Kidney (tissue), 14 donors: ENCODE data around the gene ADAM8. TPM values are rescaled to one million over a fixed set of nuclear protein-coding genes. Genes with fewer than 3 reads are reported as not detected.
A peak's percentile ranks its signal among the peaks of the same experiment; 100 is the strongest.

ENCODE experiments used
- DNase-seq, 5 donors: peaks; one replicate each; pipeline ENCODE4 v3.0.0-alpha.2; 2013 to 2020
- FAIRE-seq: peaks from 2 replicates; lab custom pipeline; 2012; peaks lifted over from hg19 to GRCh38; lab: Jason Lieb, UNC
- H3K27ac ChIP-seq, 2 donors: one replicate each; pipeline ENCODE4 v1.7.0; 2013; ENCODE audit warnings: low read depth in 2 of 2, low read length in 2 of 2, inconsistent platforms in 1 of 2
- H3K27me3 ChIP-seq: one replicate; pipeline ENCODE4 v1.7.1; 2013; ENCODE audit warnings: low read length, inconsistent platforms; ENCODE audit not compliant: control insufficient read depth, insufficient read depth
- H3K36me3 ChIP-seq, 3 donors: one replicate each; pipeline versions ENCODE4 v1.7.0 to v1.7.1; 2013; ENCODE audit warnings: low read length in 3 of 3, control low read depth in 1 of 3, inconsistent platforms in 1 of 3; ENCODE audit not compliant: insufficient read depth in 3 of 3, control insufficient read depth in 2 of 3
- H3K4me1 ChIP-seq, 3 donors: one replicate each; pipeline versions ENCODE4 v1.7.0 to v1.7.1; 2013; ENCODE audit warnings: low read length in 3 of 3, inconsistent platforms in 1 of 3, low read depth in 1 of 3; ENCODE audit not compliant: control insufficient read depth in 2 of 3, insufficient read depth in 2 of 3
- H3K4me3 ChIP-seq, 3 donors: one replicate each; pipeline versions ENCODE4 v1.7.0 to v1.8.1; 2013; ENCODE audit warnings: low read length in 3 of 3, control low read depth in 1 of 3, inconsistent platforms in 1 of 3
- H3K9ac ChIP-seq, 3 donors: one replicate each; pipeline versions ENCODE4 v1.7.0 to v1.7.1; 2013; ENCODE audit warnings: low read length in 3 of 3, control low read depth in 1 of 3, inconsistent platforms in 1 of 3
- H3K9me3 ChIP-seq, 3 donors: one replicate each; pipeline versions ENCODE4 v1.7.0 to v1.7.1; 2013; ENCODE audit warnings: low read length in 3 of 3, control low read depth in 1 of 3, inconsistent platforms in 1 of 3; ENCODE audit not compliant: control insufficient read depth in 2 of 3, insufficient read depth in 1 of 3
- intact Hi-C: fragments of 100-400 bp; cut with DNase I; formaldehyde crosslinking; loops from one replicate; pipeline ENCODE4 v1.11.1; 2022
- polyA plus RNA-seq: library from polyadenylated mRNA; stranded (reverse); fragments of 350-450 nt; fragmentation: Illumina TruSeq; extraction: RNeasy Lipid Tissue Mini Kit (QIAGEN cat#74804); gene quantifications from one replicate; pipeline ENCODE4 v1.2.3, GENCODE V29; 2014; ENCODE audit warnings: low read depth, low replicate concordance; ENCODE audit not compliant: insufficient read depth
- total RNA-seq: library from RNA; stranded (reverse); fragmentation: NEBNext Ultra II Directional; extraction: Animal tissue kit (Norgen Biotek cat#: 25700); gene quantifications from one replicate; pipeline ENCODE4 v1.2.1, GENCODE V29; 2021
- TF ChIP-seq, protein P1 (sequence below): IDR thresholded peaks from 3 replicates; pipeline ENCODE4 v1.5.1; 2012; ENCODE audit warnings: mild to moderate bottlenecking, moderate library complexity, borderline replicate concordance; ENCODE audit not compliant: insufficient read depth; ENCODE audit errors: extremely low read depth
- donor health status: control.
- donor health status: control.
- donor health status: control.
- donor health status: control.
- donor health status: control.
- donor health status: DM: yes; HTN: yes; CAD: no.
- donor health status: Normal renal cell carcinoma (clear cell type).

Gene ADAM8
- total and polyA plus RNA-seq, 2 donors from 2014 or later, result 3.4 to 16.6 TPM

DNA sequence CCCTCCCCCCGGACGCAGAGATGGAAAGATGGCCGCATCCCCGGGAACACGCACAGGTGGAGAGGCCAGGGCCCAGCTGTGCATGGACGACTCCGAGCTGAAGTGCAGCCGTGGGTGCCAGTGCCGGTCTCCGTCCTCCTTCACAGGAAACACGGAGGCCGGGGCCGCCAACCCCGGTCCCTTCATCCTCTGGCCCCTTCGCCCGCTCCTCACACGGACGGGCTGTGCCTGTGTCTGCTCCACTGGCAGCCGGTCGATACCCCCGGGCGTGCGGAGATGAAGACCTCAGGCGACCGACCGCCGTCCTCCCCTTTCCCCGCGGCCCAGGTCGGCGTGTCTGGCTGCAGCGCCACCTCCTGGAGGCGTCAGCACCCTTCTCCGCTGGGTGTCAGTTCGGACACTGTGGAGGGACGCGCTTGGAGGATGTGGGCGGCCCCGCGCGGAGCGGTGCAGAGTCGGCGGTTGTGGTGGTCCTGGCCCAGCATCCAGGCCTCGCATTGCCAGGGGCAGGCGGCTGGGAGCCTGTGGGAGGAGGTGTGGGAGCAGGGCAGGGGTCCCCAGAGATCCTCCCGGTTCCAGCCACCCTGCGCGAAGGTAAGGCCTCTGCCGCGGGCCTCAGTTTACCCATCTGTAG is 41.9 kb upstream of the ADAM8 start:
- H3K27me3 ChIP-seq, result peaks cover 6% of the 10 kb centered on the region
- peaks cover 0 to 2% (median 0%) of the 10 kb centered on the region in 3 donors for H3K4me1 ChIP-seq
- no peak overlapping the region for H3K9ac ChIP-seq
- intact Hi-C loops, result no loop called here
- H3K9me3 ChIP-seq, result no peaks in the 10 kb centered on the region
- no peaks in the 10 kb centered on the region for H3K36me3 ChIP-seq
- H3K4me3 ChIP-seq, result no peak overlapping the region
- DNase-seq, result peak; percentile 73 to 87 (median 81)
- no peak for FAIRE-seq
- no peak overlapping the region for H3K27ac ChIP-seq
- TF ChIP-seq, protein P1, sequence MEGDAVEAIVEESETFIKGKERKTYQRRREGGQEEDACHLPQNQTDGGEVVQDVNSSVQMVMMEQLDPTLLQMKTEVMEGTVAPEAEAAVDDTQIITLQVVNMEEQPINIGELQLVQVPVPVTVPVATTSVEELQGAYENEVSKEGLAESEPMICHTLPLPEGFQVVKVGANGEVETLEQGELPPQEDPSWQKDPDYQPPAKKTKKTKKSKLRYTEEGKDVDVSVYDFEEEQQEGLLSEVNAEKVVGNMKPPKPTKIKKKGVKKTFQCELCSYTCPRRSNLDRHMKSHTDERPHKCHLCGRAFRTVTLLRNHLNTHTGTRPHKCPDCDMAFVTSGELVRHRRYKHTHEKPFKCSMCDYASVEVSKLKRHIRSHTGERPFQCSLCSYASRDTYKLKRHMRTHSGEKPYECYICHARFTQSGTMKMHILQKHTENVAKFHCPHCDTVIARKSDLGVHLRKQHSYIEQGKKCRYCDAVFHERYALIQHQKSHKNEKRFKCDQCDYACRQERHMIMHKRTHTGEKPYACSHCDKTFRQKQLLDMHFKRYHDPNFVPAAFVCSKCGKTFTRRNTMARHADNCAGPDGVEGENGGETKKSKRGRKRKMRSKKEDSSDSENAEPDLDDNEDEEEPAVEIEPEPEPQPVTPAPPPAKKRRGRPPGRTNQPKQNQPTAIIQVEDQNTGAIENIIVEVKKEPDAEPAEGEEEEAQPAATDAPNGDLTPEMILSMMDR, result peak; percentile 67

DNA sequence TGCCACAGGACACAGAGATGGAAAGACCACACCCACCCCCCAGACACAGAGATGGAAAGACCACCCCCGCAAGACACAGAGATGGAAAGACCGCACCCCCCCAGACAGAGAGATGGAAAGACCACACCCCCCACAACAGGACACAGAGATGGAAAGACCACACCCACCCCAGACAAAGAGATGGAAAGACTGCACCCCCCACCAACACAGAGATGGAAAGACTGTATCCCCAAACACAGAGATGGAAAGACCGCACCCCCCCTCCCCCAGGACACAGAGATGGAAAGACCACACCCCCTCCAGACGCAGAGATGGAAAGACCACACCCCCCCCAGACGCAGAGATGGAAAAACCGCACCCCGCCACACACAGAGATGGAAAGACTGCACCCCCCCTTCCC is 40.1 kb upstream of the ADAM8 start:
- Histone ChIP-seq H3K4me1 (peaks cover 0 to 2% (median 0%) of the 10 kb centered on the region in 3 donors), H3K36me3 (peaks cover 0 to 4% (median 2%) of the 10 kb centered on the region in 3 donors), H3K27me3 (peaks cover 6% of the 10 kb centered on the region), H3K4me3 (no peak overlapping the region), H3K27ac (no peak overlapping the region), H3K9ac (no peak overlapping the region), H3K9me3 (no peaks in the 10 kb centered on the region)
- intact Hi-C loops, result no loop called here
- DNase-seq (peak in 1 of 5 donors; percentile 17), FAIRE-seq (no peak)
- TF ChIP-seq, protein P1, result no peak

DNA sequence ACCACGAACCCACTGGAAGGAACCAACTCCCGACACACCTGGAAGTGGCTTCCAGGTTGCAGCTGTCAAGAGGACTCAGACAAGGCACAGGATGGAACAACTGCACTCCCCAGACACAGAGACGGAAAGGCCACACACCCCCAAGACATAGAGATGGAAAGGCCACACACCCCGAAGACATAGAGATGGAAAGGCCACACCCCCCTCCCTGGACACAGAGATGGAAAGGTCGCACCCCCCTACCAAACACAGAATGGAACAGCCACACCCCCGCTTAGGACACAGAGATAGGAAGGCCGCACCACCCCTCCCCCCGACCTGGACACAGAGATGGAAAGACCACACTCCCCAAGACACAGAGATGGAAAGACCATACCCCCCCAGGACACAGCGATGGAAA is 39.6 kb upstream of the ADAM8 start:
- TF ChIP-seq, protein P1, result no peak
- no peak overlapping the region for H3K9ac ChIP-seq
- peaks cover 6% of the 10 kb centered on the region for H3K27me3 ChIP-seq
- peak in 1 of 5 donors; percentile 57 for DNase-seq
- intact Hi-C loops, result no loop called here
- no peaks in the 10 kb centered on the region for H3K9me3 ChIP-seq
- FAIRE-seq, result no peak
- peaks cover 0 to 8% (median 2%) of the 10 kb centered on the region in 3 donors for H3K36me3 ChIP-seq
- no peak overlapping the region for H3K27ac ChIP-seq
- H3K4me1 ChIP-seq, result peaks cover 0 to 2% (median 0%) of the 10 kb centered on the region in 3 donors
- no peak overlapping the region for H3K4me3 ChIP-seq

DNA sequence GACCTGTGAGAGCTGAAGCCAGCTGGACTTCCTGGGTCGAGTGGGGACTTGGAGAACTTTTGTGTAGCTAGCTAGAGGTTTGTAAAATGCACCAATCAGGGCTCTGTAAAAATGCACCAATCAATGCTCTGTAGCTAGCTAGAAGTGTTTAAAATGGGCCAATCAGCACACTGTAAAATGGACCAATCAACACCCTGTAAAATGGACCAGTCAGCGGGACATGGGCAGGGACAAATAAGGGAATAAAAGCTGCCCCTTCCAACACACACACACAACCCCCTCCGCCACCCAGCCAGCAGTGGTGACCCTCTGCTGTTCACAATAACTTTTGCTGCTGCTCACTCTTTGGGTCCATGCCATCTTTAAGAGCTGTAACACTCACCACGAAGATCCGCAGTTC is 39.2 kb upstream of the ADAM8 start:
- peak in 1 of 5 donors; percentile 36 for DNase-seq
- no peak overlapping the region for H3K4me3 ChIP-seq
- H3K27me3 ChIP-seq, result peaks cover 6% of the 10 kb centered on the region
- no peak for FAIRE-seq
- peaks cover 0 to 2% (median 0%) of the 10 kb centered on the region in 3 donors for H3K4me1 ChIP-seq
- H3K27ac ChIP-seq, result no peak overlapping the region
- intact Hi-C loops, result no loop called here
- H3K36me3 ChIP-seq, result peaks cover 0 to 12% (median 2%) of the 10 kb centered on the region in 3 donors
- no peak overlapping the region for H3K9ac ChIP-seq
- no peaks in the 10 kb centered on the region for H3K9me3 ChIP-seq
- TF ChIP-seq, protein P1, result no peak
